Effector memory CD4-positive, alpha-beta T cell (primary cell): ENCODE measurements around the gene ATP13A5.

Source experiments
- DNase-seq, 3 donors: peaks; one replicate each; pipeline ENCODE4 v3.0.0-alpha.2; 2020
- H3K27ac ChIP-seq: 2 replicates; pipeline ENCODE4 v1.7.0; 2013; ENCODE audit warnings: mild to moderate bottlenecking, low read length, moderate library complexity; ENCODE audit not compliant: insufficient read depth, poor library complexity, severe bottlenecking
- H3K27me3 ChIP-seq: replicated peaks from 2 replicates; pipeline ENCODE4 v1.7.0; 2013; ENCODE audit warnings: mild to moderate bottlenecking, low read length; ENCODE audit not compliant: insufficient read depth, control insufficient read depth, poor library complexity, severe bottlenecking
- H3K36me3 ChIP-seq: 2 replicates; pipeline ENCODE4 v1.7.0; 2013; ENCODE audit warnings: mild to moderate bottlenecking, low read length, moderate library complexity; ENCODE audit not compliant: control insufficient read depth, insufficient read depth
- H3K4me1 ChIP-seq: 2 replicates; pipeline ENCODE4 v1.7.0; 2013; ENCODE audit warnings: low read length, mild to moderate bottlenecking; ENCODE audit not compliant: control insufficient read depth, insufficient read depth, poor library complexity, severe bottlenecking
- H3K4me3 ChIP-seq: 2 replicates; pipeline ENCODE4 v1.7.0; 2013; ENCODE audit warnings: low read length, low read depth, mild to moderate bottlenecking; ENCODE audit not compliant: insufficient read depth, poor library complexity, severe bottlenecking
- H3K9me3 ChIP-seq: 2 replicates; pipeline ENCODE4 v1.7.0; 2013; ENCODE audit warnings: mild to moderate bottlenecking, low read length, moderate library complexity; ENCODE audit not compliant: control insufficient read depth

ATP13A5 gene

GRCh38 chr3:193347521-193348501, 30.7 kb downstream of the ATP13A5 start:
- no peaks in the 10 kb centered on the region for H3K4me1 ChIP-seq
- H3K27me3 ChIP-seq, result no peaks in the 10 kb centered on the region

GRCh38 chr3:193346259-193346658, 32.3 kb downstream of the ATP13A5 start:
- Histone ChIP-seq H3K27me3 (peaks cover 3% of the 10 kb centered on the region), H3K4me1 (no peaks in the 10 kb centered on the region), H3K36me3 (no peaks in the 10 kb centered on the region), H3K27ac (no peak overlapping the region), H3K9me3 (no peaks in the 10 kb centered on the region), H3K4me3 (no peak overlapping the region)
- DNase-seq, result no peak

More at GRCh38 chr3:193347521-193348501, 30.7 kb downstream of the ATP13A5 start:
- DNase-seq, result no peak
- Histone ChIP-seq H3K9me3 (no peaks in the 10 kb centered on the region), H3K27ac (no peak overlapping the region), H3K36me3 (no peaks in the 10 kb centered on the region), H3K4me3 (no peak overlapping the region)

GRCh38 chr3:193345431-193345830, 33.1 kb downstream of the ATP13A5 start:
- H3K27ac ChIP-seq, result no peak overlapping the region

GRCh38 chr3:193344486-193344885, 34.1 kb downstream of the ATP13A5 start:
- no peak overlapping the region for H3K4me3 ChIP-seq
- H3K9me3 ChIP-seq, result no peaks in the 10 kb centered on the region
- DNase-seq, result no peak
- no peak overlapping the region for H3K27ac ChIP-seq
- peaks cover 3% of the 10 kb centered on the region for H3K27me3 ChIP-seq
- no peaks in the 10 kb centered on the region for H3K4me1 ChIP-seq
- no peaks in the 10 kb centered on the region for H3K36me3 ChIP-seq

More at GRCh38 chr3:193345431-193345830, 33.1 kb downstream of the ATP13A5 start:
- H3K36me3 ChIP-seq, result no peaks in the 10 kb centered on the region
- no peaks in the 10 kb centered on the region for H3K4me1 ChIP-seq
- no peak overlapping the region for H3K4me3 ChIP-seq
- H3K27me3 ChIP-seq, result peaks cover 3% of the 10 kb centered on the region
- no peaks in the 10 kb centered on the region for H3K9me3 ChIP-seq
- no peak for DNase-seq

GRCh38 chr3:193343726-193344222, 34.8 kb downstream of the ATP13A5 start:
- no peaks in the 10 kb centered on the region for H3K4me1 ChIP-seq
- H3K27ac ChIP-seq, result no peak overlapping the region
- no peaks in the 10 kb centered on the region for H3K36me3 ChIP-seq
- H3K9me3 ChIP-seq, result no peaks in the 10 kb centered on the region
- no peak for DNase-seq
- no peak overlapping the region for H3K4me3 ChIP-seq
- H3K27me3 ChIP-seq, result peaks cover 3% of the 10 kb centered on the region

GRCh38 chr3:193342551-193342950, 36.0 kb downstream of the ATP13A5 start:
- DNase-seq, result no peak
- peaks cover 3% of the 10 kb centered on the region for H3K27me3 ChIP-seq
- H3K4me3 ChIP-seq, result no peak overlapping the region
- H3K27ac ChIP-seq, result no peak overlapping the region
- no peaks in the 10 kb centered on the region for H3K9me3 ChIP-seq
- H3K4me1 ChIP-seq, result no peaks in the 10 kb centered on the region
- H3K36me3 ChIP-seq, result no peaks in the 10 kb centered on the region

GRCh38 chr3:193335031-193335430, 43.5 kb downstream of the ATP13A5 start:
- no peaks in the 10 kb centered on the region for H3K9me3 ChIP-seq
- H3K27me3 ChIP-seq, result no peaks in the 10 kb centered on the region
- no peak overlapping the region for H3K4me3 ChIP-seq
- no peak for DNase-seq
- H3K27ac ChIP-seq, result no peak overlapping the region
- no peaks in the 10 kb centered on the region for H3K36me3 ChIP-seq
- H3K4me1 ChIP-seq, result no peaks in the 10 kb centered on the region

GRCh38 chr3:193333229-193333628, 45.3 kb downstream of the ATP13A5 start:
- Histone ChIP-seq H3K4me3 (no peak overlapping the region), H3K27me3 (no peaks in the 10 kb centered on the region), H3K27ac (no peak overlapping the region), H3K9me3 (no peaks in the 10 kb centered on the region), H3K4me1 (no peaks in the 10 kb centered on the region), H3K36me3 (no peaks in the 10 kb centered on the region)
- no peak for DNase-seq

GRCh38 chr3:193330555-193331204, 47.9 kb downstream of the ATP13A5 start:
- DNase-seq, result no peak
- Histone ChIP-seq H3K9me3 (no peaks in the 10 kb centered on the region), H3K4me3 (no peak overlapping the region), H3K4me1 (no peaks in the 10 kb centered on the region), H3K27me3 (no peaks in the 10 kb centered on the region), H3K36me3 (no peaks in the 10 kb centered on the region), H3K27ac (no peak overlapping the region)
